Calu3 (cell line): ENCODE data around the gene IGFBP5. TPM values are rescaled to one million over a fixed set of nuclear protein-coding genes. Genes with fewer than 3 reads are reported as not detected.

Source experiments
- BruUV-seq: library from RNA; stranded (reverse); fragments of 400-500 nt; replicated peaks from 2 replicates; lab custom pipeline; 2021; lab: Mats Ljungman, UMichigan
- CTCF ChIA-PET: fragments of 300-600 bp; sonication (Branson Sonifier 250); formaldehyde crosslinking; loops from one replicate; lab custom pipeline; 2022; ENCODE audit warnings: antibody characterized with exemption; lab: Charles Lee
- DNase-seq: peaks from one replicate; pipeline ENCODE4 v3.0.0; 2022
- H3K27ac Mint-ChIP-seq: one replicate; pipeline ENCODE4 v1.8.0; 2022; ENCODE audit warnings: mixed read lengths; ENCODE audit not compliant: unreplicated experiment
- H3K27me3 Mint-ChIP-seq: one replicate; pipeline ENCODE4 v1.8.0; 2022; ENCODE audit warnings: mixed read lengths; ENCODE audit not compliant: unreplicated experiment
- H3K36me3 Mint-ChIP-seq: one replicate; pipeline ENCODE4 v1.8.0; 2022; ENCODE audit warnings: mild to moderate bottlenecking, moderate library complexity, mixed read lengths; ENCODE audit not compliant: insufficient read depth, unreplicated experiment
- H3K4me1 Mint-ChIP-seq: one replicate; pipeline ENCODE4 v1.8.0; 2022; ENCODE audit warnings: mild to moderate bottlenecking, low read depth, mixed read lengths; ENCODE audit not compliant: unreplicated experiment
- H3K4me3 Mint-ChIP-seq: one replicate; pipeline ENCODE4 v1.8.0; 2022; ENCODE audit warnings: mild to moderate bottlenecking, low read depth, moderate library complexity, mixed read lengths; ENCODE audit not compliant: unreplicated experiment
- H3K9me3 Mint-ChIP-seq: one replicate; pipeline ENCODE4 v1.8.0; 2022; ENCODE audit warnings: low read depth, mixed read lengths; ENCODE audit not compliant: unreplicated experiment
- CTCF ChIP-seq: fragments of 200-600 bp; IDR thresholded peaks from one replicate; pipeline ENCODE4 v1.8.0; 2022; ENCODE audit warnings: antibody characterized with exemption; ENCODE audit not compliant: unreplicated experiment
- intact Hi-C: fragments of 100-400 bp; cut with micrococcal nuclease; formaldehyde crosslinking; loops from one replicate; pipeline ENCODE4 v1.10.0; 2022; ENCODE audit not compliant: unreplicated experiment
- total RNA-seq: library from RNA; stranded (reverse); gene quantifications from 2 replicates; pipeline ENCODE4 v1.2.3, GENCODE V29; 2022

IGFBP5 gene
- total RNA-seq, 1 experiment from 2014 or later = 14.8 TPM

GRCh38 chr2:216693414-216694080 is 1.8 kb downstream of the IGFBP5 start:
- no peak for DNase-seq
- Mint-ChIP-seq H3K27ac (no peak overlapping the region), H3K4me1 (peaks cover 58% of the 10 kb centered on the region), H3K4me3 (peak overlapping the region; percentile 55), H3K27me3 (no peaks in the 10 kb centered on the region), H3K36me3 (peaks cover 14% of the 10 kb centered on the region), H3K9me3 (no peaks in the 10 kb centered on the region)
- no peak for TF ChIP-seq CTCF
- CTCF ChIA-PET = interaction anchor here (0.6 to 1.9 kb wide), 9 partner anchors 16 to 1000 kb away, joined by 3 to 7 read pairs (median 3); no protein-coding TSS in a partner anchor
- intact Hi-C loops = loop anchor here (10.0 kb wide), 2 partner anchors 291 to 411 kb away; no protein-coding TSS in a partner anchor
- no TSS peak for BruUV-seq

- CTCF ChIA-PET = interaction anchor here (0.6 to 1.9 kb wide), 9 partner anchors 16 to 1000 kb away, joined by 3 to 7 read pairs (median 3); no protein-coding TSS in a partner anchor
- intact Hi-C loops = loop anchor here (10.0 kb wide), 2 partner anchors 292 to 412 kb away; no protein-coding TSS in a partner anchor
- no peaks in the 10 kb centered on the region for H3K9me3 Mint-ChIP-seq
- peaks cover 14% of the 10 kb centered on the region for H3K36me3 Mint-ChIP-seq
- no peak for TF ChIP-seq CTCF
- H3K4me1 Mint-ChIP-seq = peaks cover 54% of the 10 kb centered on the region
- no peaks in the 10 kb centered on the region for H3K27me3 Mint-ChIP-seq
- peak; percentile 88 for DNase-seq
- BruUV-seq = no TSS peak
- H3K27ac Mint-ChIP-seq = peak overlapping the region; percentile 64
- peak overlapping the region; percentile 55 for H3K4me3 Mint-ChIP-seq
Observed at GRCh38 chr2:216692636-216693413, 2.5 kb downstream of the IGFBP5 start.

GRCh38 chr2:216690853-216691741 is 4.3 kb downstream of the IGFBP5 start:
- intact Hi-C loops = loop anchor here (10.0 kb wide), 2 partner anchors 294 to 414 kb away; no protein-coding TSS in a partner anchor

More at GRCh38 chr2:216690853-216691741, 4.3 kb downstream of the IGFBP5 start:
- TF ChIP-seq CTCF = no peak
- no peaks in the 10 kb centered on the region for H3K9me3 Mint-ChIP-seq
- no TSS peak for BruUV-seq
- CTCF ChIA-PET = interaction anchor here (0.6 to 0.7 kb wide), 4 partner anchors 384 to 1010 kb away, joined by 3 to 5 read pairs (median 3); no protein-coding TSS in a partner anchor
- H3K36me3 Mint-ChIP-seq = peaks cover 14% of the 10 kb centered on the region
- peak; percentile 81 for DNase-seq
- peak overlapping the region; percentile 55 for H3K4me3 Mint-ChIP-seq
- no peaks in the 10 kb centered on the region for H3K27me3 Mint-ChIP-seq
- peak overlapping the region; percentile 18 for H3K27ac Mint-ChIP-seq
- H3K4me1 Mint-ChIP-seq = peaks cover 36% of the 10 kb centered on the region
